Osteoblast (primary cell): ENCODE data around the gene PRPSAP1. TPM values are rescaled to one million over a fixed set of nuclear protein-coding genes. Genes with fewer than 3 reads are reported as not detected.

Experiments used
- DNase-seq: peaks from one replicate; pipeline ENCODE4 v3.0.0; 2011; ENCODE audit warnings: low spot score, mixed read lengths; ENCODE audit not compliant: insufficient read length; ENCODE audit errors: missing footprints
- H2AFZ ChIP-seq: 2 replicates; pipeline ENCODE4 v1.6.0; 2011; ENCODE audit warnings: mild to moderate bottlenecking, low read length
- H3K27ac ChIP-seq: 2 replicates; pipeline ENCODE4 v1.5.1; 2011; ENCODE audit warnings: mild to moderate bottlenecking, low read depth, low read length, moderate library complexity
- H3K27me3 ChIP-seq: 2 replicates; pipeline ENCODE4 v1.6.0; 2012; ENCODE audit warnings: mild to moderate bottlenecking, control low read depth, inconsistent platforms, low read length, moderate library complexity; ENCODE audit not compliant: insufficient read depth
- H3K36me3 ChIP-seq: 2 replicates; pipeline ENCODE4 v1.5.1; 2011; ENCODE audit warnings: mild to moderate bottlenecking, low read length, control low read depth, moderate library complexity; ENCODE audit not compliant: insufficient read depth
- H3K4me1 ChIP-seq: 2 replicates; pipeline ENCODE4 v1.5.1; 2011; ENCODE audit warnings: mild to moderate bottlenecking, low read length, control low read depth, moderate library complexity; ENCODE audit not compliant: insufficient read depth
- H3K4me2 ChIP-seq: 2 replicates; pipeline ENCODE4 v1.6.0; 2011; ENCODE audit warnings: mild to moderate bottlenecking, low read length; ENCODE audit not compliant: insufficient read depth
- H3K4me3 ChIP-seq: fragments of 200-600 bp; sonication (generic); 3 replicates; pipeline ENCODE4 v1.5.1; 2012; ENCODE audit warnings: mild to moderate bottlenecking, low read length, inconsistent platforms; ENCODE audit not compliant: insufficient read depth
- H3K79me2 ChIP-seq: 2 replicates; pipeline ENCODE4 v1.6.0; 2012; ENCODE audit warnings: mild to moderate bottlenecking, low read length, control low read depth, inconsistent platforms; ENCODE audit not compliant: insufficient read depth
- H3K9me3 ChIP-seq: 2 replicates; pipeline ENCODE4 v1.5.1; 2011; ENCODE audit warnings: low read depth, low read length, control low read depth
- H4K20me1 ChIP-seq: 2 replicates; pipeline ENCODE4 v1.6.0; 2012; ENCODE audit warnings: mild to moderate bottlenecking, low read length, control low read depth; ENCODE audit not compliant: insufficient read depth
- total RNA-seq: library from RNA; depleted of rRNA; stranded (reverse); fragments of >200 nt; gene quantifications from 2 replicates; pipeline ENCODE4 v1.2.3, GENCODE V29; 2012
- TF ChIP-seq, protein P1 (sequence below): IDR thresholded peaks from 2 replicates; pipeline ENCODE4 v1.5.1; 2011; ENCODE audit warnings: mild to moderate bottlenecking, low read depth, low read length, moderate library complexity; ENCODE audit errors: extremely low read depth

Gene PRPSAP1
- total RNA-seq, 1 donor: 79.6 TPM

DNA sequence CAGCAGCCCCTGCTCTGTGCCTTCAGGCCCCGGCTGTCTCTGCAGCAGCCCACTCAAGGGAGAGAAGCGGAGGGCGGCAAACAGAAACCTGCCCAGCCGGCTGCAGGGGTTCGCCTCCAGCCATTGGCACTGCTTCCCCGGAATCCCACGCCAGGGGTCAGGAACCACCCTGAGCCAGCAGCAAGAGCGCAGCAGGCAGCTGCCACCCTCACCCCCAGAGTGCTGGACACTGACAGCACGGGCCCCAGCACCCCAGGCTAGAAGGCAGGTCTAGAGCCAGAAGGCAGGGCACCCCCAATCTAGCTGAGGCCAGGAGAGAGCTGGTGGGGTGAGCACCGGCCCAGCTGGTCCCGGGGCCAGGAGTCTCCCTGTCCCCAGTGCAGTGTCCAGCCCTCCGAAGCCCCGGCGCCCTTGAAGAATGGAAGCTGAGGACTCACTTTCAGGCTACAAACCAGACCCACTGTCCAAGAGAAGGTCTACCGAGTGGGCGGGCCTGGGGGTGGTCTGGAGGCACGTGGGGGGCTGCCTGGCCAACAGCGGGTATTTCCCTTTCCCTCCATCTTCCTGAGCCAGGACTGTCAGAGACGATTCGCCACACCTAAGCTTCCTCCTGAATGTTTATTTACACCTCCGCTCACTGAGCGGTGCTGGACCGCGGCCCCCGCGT, 80.1 kb downstream of the PRPSAP1 start:
- Histone ChIP-seq H3K36me3 (peaks cover 10% of the 10 kb centered on the region), H3K4me1 (peaks cover 10% of the 10 kb centered on the region), H3K4me3 (no peak overlapping the region), H4K20me1 (peaks cover 2% of the 10 kb centered on the region), H3K79me2 (peaks cover 11% of the 10 kb centered on the region), H3K4me2 (no peak overlapping the region), H2AFZ (no peak overlapping the region), H3K9me3 (no peaks in the 10 kb centered on the region), H3K27me3 (no peaks in the 10 kb centered on the region), H3K27ac (no peak overlapping the region)
- TF ChIP-seq, protein P1, sequence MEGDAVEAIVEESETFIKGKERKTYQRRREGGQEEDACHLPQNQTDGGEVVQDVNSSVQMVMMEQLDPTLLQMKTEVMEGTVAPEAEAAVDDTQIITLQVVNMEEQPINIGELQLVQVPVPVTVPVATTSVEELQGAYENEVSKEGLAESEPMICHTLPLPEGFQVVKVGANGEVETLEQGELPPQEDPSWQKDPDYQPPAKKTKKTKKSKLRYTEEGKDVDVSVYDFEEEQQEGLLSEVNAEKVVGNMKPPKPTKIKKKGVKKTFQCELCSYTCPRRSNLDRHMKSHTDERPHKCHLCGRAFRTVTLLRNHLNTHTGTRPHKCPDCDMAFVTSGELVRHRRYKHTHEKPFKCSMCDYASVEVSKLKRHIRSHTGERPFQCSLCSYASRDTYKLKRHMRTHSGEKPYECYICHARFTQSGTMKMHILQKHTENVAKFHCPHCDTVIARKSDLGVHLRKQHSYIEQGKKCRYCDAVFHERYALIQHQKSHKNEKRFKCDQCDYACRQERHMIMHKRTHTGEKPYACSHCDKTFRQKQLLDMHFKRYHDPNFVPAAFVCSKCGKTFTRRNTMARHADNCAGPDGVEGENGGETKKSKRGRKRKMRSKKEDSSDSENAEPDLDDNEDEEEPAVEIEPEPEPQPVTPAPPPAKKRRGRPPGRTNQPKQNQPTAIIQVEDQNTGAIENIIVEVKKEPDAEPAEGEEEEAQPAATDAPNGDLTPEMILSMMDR: no peak
- DNase-seq: peak; percentile 54

DNA sequence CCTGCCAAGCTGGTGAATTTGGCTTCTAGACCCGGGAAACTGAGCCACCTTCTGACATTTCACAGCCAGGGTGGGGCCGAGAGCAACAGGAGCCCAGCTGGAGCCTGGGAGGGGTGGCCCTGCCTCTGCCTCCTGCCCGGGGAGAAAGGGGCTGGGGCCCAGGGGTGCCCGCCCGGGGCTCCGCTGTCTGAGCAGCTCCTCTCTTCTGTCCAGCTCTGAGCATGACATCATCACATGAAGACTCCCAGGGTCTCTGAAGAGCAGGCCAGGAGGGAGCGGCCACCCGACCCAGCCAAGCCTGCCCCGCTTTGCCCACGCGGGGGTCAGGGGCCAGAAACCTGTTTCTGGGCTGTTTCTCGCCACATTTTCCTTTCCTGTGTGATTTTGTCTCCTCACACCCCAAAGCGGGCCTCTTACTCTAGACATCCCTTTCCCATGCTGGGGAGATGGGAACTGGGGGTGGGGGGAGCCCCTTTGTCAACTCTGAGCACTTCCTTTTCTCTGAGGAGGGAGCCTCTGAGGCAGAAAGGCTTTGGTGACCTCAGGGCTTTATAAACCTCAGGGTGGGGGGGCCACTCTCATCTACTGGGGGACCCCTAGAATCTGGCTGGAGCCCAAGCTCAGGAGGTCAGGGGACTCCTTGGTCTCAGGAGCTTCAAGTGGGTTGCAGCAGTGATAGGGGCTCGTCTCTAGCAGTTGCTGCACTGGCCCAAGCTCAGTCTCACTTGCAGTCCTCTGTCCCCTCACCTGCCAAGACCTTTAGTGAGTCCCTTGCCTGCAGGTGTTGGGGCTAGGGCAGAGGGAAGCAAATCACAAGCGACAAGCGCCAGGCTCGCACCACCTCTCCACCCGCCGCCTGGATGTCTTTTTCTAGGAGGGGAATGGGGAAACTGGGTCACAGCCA, 80.9 kb downstream of the PRPSAP1 start:
- H3K79me2 ChIP-seq: peaks cover 19% of the 10 kb centered on the region
- peaks cover 10% of the 10 kb centered on the region for H3K36me3 ChIP-seq
- TF ChIP-seq, protein P1: no peak
- H4K20me1 ChIP-seq: peaks cover 2% of the 10 kb centered on the region
- H3K27ac ChIP-seq: no peak overlapping the region
- no peak overlapping the region for H3K4me3 ChIP-seq
- no peaks in the 10 kb centered on the region for H3K27me3 ChIP-seq
- H3K4me2 ChIP-seq: no peak overlapping the region
- H3K9me3 ChIP-seq: no peaks in the 10 kb centered on the region
- no peak overlapping the region for H2AFZ ChIP-seq
- H3K4me1 ChIP-seq: peaks cover 18% of the 10 kb centered on the region
- DNase-seq: peak; percentile 85

DNA sequence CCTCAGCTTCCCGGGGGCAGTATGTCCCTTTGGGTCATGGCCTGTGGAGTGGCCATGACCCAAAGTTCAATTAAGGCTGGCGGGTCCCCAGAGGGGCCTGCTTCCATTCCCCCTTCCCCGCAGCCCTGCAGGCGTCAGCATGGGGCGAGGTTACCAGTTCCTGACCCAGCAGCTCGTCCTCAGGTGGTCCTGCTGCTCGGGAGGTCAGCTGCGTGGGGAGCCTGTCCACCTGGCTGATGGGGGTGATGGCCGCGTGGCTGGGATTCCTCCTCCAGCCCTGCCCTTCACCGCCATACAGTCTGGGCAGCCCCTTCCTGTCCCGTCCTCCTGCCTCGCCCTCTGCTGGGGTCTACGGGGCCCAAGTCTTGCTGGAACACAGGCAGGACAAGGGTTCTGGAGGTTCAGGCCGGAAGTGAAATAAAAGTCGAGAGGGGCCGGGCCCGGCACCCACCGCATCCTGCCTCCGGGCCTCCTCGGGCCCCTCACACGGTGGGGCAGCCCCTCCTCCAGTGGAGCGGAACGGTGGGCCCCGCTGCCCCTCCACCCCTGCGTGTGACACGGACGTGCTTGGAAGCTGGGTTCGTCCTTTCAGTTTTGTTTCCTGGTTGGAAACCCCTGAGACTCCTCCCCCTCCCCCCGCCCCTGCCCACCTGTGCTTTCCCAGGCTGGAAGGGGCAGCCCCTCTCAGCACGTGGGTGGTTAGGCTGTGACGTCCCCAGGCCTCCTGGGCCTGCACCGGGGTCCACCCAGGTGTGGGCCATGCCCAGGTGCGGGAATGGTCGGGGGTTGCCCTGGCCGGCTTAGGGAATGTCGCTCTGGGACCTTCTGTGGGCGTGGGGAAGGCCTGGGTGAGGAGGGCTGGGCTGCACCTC, 81.8 kb downstream of the PRPSAP1 start:
- TF ChIP-seq, protein P1: no peak
- Histone ChIP-seq H3K79me2 (peaks cover 27% of the 10 kb centered on the region), H3K4me1 (peaks cover 18% of the 10 kb centered on the region), H4K20me1 (peaks cover 2% of the 10 kb centered on the region), H3K4me2 (no peak overlapping the region), H3K27me3 (no peaks in the 10 kb centered on the region), H3K36me3 (peaks cover 10% of the 10 kb centered on the region), H2AFZ (no peak overlapping the region), H3K4me3 (no peak overlapping the region), H3K9me3 (no peaks in the 10 kb centered on the region), H3K27ac (no peak overlapping the region)
- peak; percentile 75 for DNase-seq
